C4-2B (cell line): ENCODE results near the gene DNAH8.

ENCODE experiments used
- ZFX ChIP-seq: fragments of 450-650 bp; IDR thresholded peaks from 2 replicates; pipeline ENCODE4 v1.6.1; 2017
- TF ChIP-seq, protein P1 (sequence below): fragments of 450-650 bp; conservative IDR thresholded peaks from 2 replicates; pipeline ENCODE4 v1.5.1; 2017; ENCODE audit warnings: mild to moderate bottlenecking

DNA sequence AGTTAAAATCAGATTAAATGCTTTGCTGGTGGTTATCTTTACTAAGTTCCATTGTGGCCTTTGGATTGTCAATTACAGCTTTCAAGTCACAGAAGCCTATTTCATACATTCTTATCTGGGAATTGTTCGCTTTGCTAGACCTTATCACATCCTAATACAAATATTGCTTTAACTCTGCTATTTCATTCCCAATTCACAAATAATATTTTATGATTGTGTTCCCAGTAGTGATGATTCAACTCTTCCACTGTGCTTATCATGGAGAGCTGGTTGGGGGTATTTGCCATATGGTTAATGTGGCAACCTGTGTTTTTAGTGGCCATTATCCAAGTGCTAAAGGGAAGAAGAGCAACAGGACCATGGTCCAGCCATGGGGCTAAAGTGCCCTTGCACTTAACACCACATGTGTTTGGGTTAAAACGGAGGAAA lies 260.5 kb downstream of the DNAH8 start:
- no peak for TF ChIP-seq ZFX
- TF ChIP-seq, protein P1, sequence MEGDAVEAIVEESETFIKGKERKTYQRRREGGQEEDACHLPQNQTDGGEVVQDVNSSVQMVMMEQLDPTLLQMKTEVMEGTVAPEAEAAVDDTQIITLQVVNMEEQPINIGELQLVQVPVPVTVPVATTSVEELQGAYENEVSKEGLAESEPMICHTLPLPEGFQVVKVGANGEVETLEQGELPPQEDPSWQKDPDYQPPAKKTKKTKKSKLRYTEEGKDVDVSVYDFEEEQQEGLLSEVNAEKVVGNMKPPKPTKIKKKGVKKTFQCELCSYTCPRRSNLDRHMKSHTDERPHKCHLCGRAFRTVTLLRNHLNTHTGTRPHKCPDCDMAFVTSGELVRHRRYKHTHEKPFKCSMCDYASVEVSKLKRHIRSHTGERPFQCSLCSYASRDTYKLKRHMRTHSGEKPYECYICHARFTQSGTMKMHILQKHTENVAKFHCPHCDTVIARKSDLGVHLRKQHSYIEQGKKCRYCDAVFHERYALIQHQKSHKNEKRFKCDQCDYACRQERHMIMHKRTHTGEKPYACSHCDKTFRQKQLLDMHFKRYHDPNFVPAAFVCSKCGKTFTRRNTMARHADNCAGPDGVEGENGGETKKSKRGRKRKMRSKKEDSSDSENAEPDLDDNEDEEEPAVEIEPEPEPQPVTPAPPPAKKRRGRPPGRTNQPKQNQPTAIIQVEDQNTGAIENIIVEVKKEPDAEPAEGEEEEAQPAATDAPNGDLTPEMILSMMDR = no peak
